Pancreas (tissue), 10 donors: Measurements from ENCODE around the gene METTL16. TPM values are rescaled to one million over a fixed set of nuclear protein-coding genes. Genes with fewer than 3 reads are reported as not detected.
A peak's percentile ranks its signal among the peaks of the same experiment; 100 is the strongest.

Experiments used
- ATAC-seq, 4 donors: fragments of 200-7000 bp; cut with Tn5 transposase; one replicate each; pipeline versions ENCODE4 v1.8.0 to v1.9.1; 2020; ENCODE audit warnings: mild to moderate bottlenecking in 4 of 4, moderate library complexity in 4 of 4
- DNase-seq, 6 donors: peaks; one replicate each; pipeline ENCODE4 v3.0.0-alpha.2; 2020
- FAIRE-seq: peaks from 2 replicates; lab custom pipeline; 2012; peaks lifted over from hg19 to GRCh38; lab: Jason Lieb, UNC
- H3K27ac ChIP-seq, 4 donors: fragments of 200-600 bp; sonication (generic); 1 replicate in 3 of 4; 2 replicates in 1 of 4; pipeline versions ENCODE4 v1.5.0 to v1.8.0; 2020
- H3K27me3 ChIP-seq, 4 donors: fragments of 200-600 bp; one replicate each; pipeline ENCODE4 v1.8.0; 2021
- H3K36me3 ChIP-seq, 3 donors: fragments of 200-600 bp; sonication (generic) in 1 of 3; one replicate each; pipeline versions ENCODE4 v1.5.0 to v1.8.0; 2020 to 2021
- H3K4me1 ChIP-seq, 3 donors: fragments of 200-600 bp; one replicate each; pipeline ENCODE4 v1.8.0; 2021
- H3K4me3 ChIP-seq, 4 donors: fragments of 200-600 bp; sonication (generic) in 2 of 4; one replicate each; pipeline versions ENCODE4 v1.5.0 to v1.8.0; 2020 to 2021
- H3K9me3 ChIP-seq, 4 donors: fragments of 200-600 bp; one replicate each; pipeline ENCODE4 v1.8.0; 2021
- CTCF ChIP-seq, 4 donors: fragments of 200-600 bp; sonication (generic) in 3 of 4; IDR thresholded peaks; one replicate each; pipeline versions ENCODE4 v1.5.0 to v1.8.0; 2021; ENCODE audit warnings: antibody characterized with exemption in 4 of 4
- WGBS, 2 donors: extraction: QIAGEN DNeasy Blood & Tissue Kit; methylation state at CpG; one replicate each; pipeline ENCODE4 v1.1.7; 2013; 5-methylcytosine and 5-hydroxymethylcytosine counted together
- intact Hi-C, 3 donors: fragments of 100-400 bp; cut with DNase I; formaldehyde crosslinking; loops; one replicate each; pipeline versions ENCODE4 v1.11.1 to v1.14.2; 2022
- polyA plus RNA-seq, 2 donors: library from polyadenylated mRNA; stranded (reverse); fragments of 200-250 nt; gene quantifications; one replicate each; pipeline ENCODE4 v1.2.3, GENCODE V29; 2013
- total RNA-seq, 6 donors: library from RNA; stranded (reverse); fragmentation: NEBNext Ultra II Directional in 4 of 6; extraction: Animal tissue kit (Norgen Biotek cat#: 25700) in 4 of 6; gene quantifications; one replicate each; pipeline versions ENCODE4 v1.2.1 to v1.2.4, GENCODE V29; 2021 to 2023
- donor health status: healthy with polysubstance abuse.
- donor health status: DM: no; HTN: no; CAD: no; lungs with moderate emphysema.
- donor health status: DM: no; HTN: no; CAD: no.
- donor health status: control.
- donor health status: control.
- donor health status: Bipolar disorder and iron deficiency.
- donor health status: DM: yes; HTN: yes; CAD: no.
- donor health status: DM: no; HTN: no; CAD: no.
- donor health status: DM: no; HTN: no; CAD: no.
- donor health status: DM: yes; HTN: yes; CAD: no.

METTL16 gene
- total and polyA plus RNA-seq, 8 donors, result 9.2 to 19.6 (median 14.4) TPM

- intact Hi-C loops, result no loop called here
- H3K4me1 ChIP-seq, result peaks cover 0 to 10% (median 0%) of the 10 kb centered on the region in 3 donors
- H3K27me3 ChIP-seq, result no peaks in the 10 kb centered on the region
- TF ChIP-seq CTCF (IDR thresholded peaks at IDR 0.05), result no peak
- peaks cover 0 to 12% (median 4%) of the 10 kb centered on the region in 3 donors for H3K36me3 ChIP-seq
- H3K27ac ChIP-seq, result peak overlapping the region; percentile 24 to 81 (median 62)
- H3K9me3 ChIP-seq, result no peaks in the 10 kb centered on the region
- no peak overlapping the region for H3K4me3 ChIP-seq
- DNase-seq (peak in 4 of 6 donors; percentile 57 to 82 (median 60)), FAIRE-seq (no peak), ATAC-seq (peak; percentile 81 to 87 (median 84))
- WGBS, 2 donors, result 35 to 43% methylated on average over 9 of the region's 9 CpGs
These were observed 75.8 kb downstream of the METTL16 start for GRCh38 chr17:2435862-2436261.

GRCh38 chr17:2435181-2435741 lies 76.4 kb downstream of the METTL16 start:
- Histone ChIP-seq H3K9me3 (no peaks in the 10 kb centered on the region), H3K36me3 (peaks cover 0 to 12% (median 4%) of the 10 kb centered on the region in 3 donors), H3K27me3 (no peaks in the 10 kb centered on the region), H3K4me3 (no peak overlapping the region), H3K4me1 (peaks cover 0 to 10% (median 0%) of the 10 kb centered on the region in 3 donors), H3K27ac (peak overlapping the region in 2 of 4 donors; percentile 67 to 81)
- no peak for FAIRE-seq
- 44 to 47% methylated on average over 9 of the region's 9 CpGs for WGBS, 2 donors
- ATAC-seq, result peak; percentile 3 to 53 (median 30)
- intact Hi-C loops, result no loop called here
- DNase-seq, result no peak
- no peak for TF ChIP-seq CTCF (IDR thresholded peaks at IDR 0.05)

GRCh38 chr17:2433696-2434095 lies 78.0 kb downstream of the METTL16 start:
- Histone ChIP-seq H3K27ac (no peak overlapping the region), H3K4me1 (peaks cover 0 to 10% (median 0%) of the 10 kb centered on the region in 3 donors), H3K9me3 (no peaks in the 10 kb centered on the region), H3K36me3 (peaks cover 0 to 12% (median 4%) of the 10 kb centered on the region in 3 donors), H3K4me3 (no peak overlapping the region), H3K27me3 (no peaks in the 10 kb centered on the region)
- WGBS, 2 donors, result 81 to 92% methylated on average over 11 of the region's 11 CpGs
- ATAC-seq, result no peak
- no peak for FAIRE-seq
- DNase-seq, result no peak
- intact Hi-C loops, result no loop called here
- no peak for TF ChIP-seq CTCF (IDR thresholded peaks at IDR 0.05)

- Histone ChIP-seq H3K4me1 (peaks cover 0 to 4% (median 3%) of the 10 kb centered on the region in 3 donors), H3K27ac (no peak overlapping the region), H3K27me3 (no peaks in the 10 kb centered on the region), H3K36me3 (no peaks in the 10 kb centered on the region), H3K9me3 (no peaks in the 10 kb centered on the region), H3K4me3 (no peak overlapping the region)
- intact Hi-C loops, result loop anchor here in 1 of 3 donors (10.0 kb wide), 1 partner anchor 53 kb away; no protein-coding TSS in a partner anchor
- ATAC-seq (no peak), DNase-seq (no peak), FAIRE-seq (no peak)
- WGBS, 2 donors, result 98 to 100% methylated on average over 1 of the region's 1 CpG
- TF ChIP-seq CTCF (IDR thresholded peaks at IDR 0.05), result no peak
These were observed 83.8 kb downstream of the METTL16 start for GRCh38 chr17:2427910-2428309.

DNA sequence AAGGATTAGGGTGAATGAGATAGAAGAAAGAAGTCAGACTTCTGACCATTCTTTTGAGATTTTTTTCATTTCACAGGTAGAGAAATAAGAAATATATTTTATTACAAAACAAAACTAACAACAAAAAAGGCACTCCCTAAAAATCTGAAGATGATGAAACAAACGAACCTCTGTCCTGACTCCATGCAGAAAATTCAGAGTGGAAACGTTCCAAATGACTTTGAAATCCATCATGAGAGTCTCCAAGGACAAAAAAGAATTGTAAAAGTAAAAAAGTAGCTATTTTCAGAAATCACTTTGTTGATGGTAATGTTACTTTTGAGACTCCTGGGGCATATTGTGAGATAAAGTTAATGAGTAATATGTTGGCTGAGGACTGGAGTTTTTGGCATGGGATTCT lies 84.5 kb downstream of the METTL16 start:
- no peak for ATAC-seq
- no peaks in the 10 kb centered on the region for H3K9me3 ChIP-seq
- H3K27me3 ChIP-seq, result no peaks in the 10 kb centered on the region
- WGBS, 2 donors, result 30 to 40% methylated on average over 2 of the region's 2 CpGs
- no peak for DNase-seq
- intact Hi-C loops, result loop anchor here in 1 of 3 donors (10.0 kb wide), 1 partner anchor 52 kb away; no protein-coding TSS in a partner anchor
- H3K36me3 ChIP-seq, result no peaks in the 10 kb centered on the region
- H3K27ac ChIP-seq, result no peak overlapping the region
- no peak overlapping the region for H3K4me3 ChIP-seq
- H3K4me1 ChIP-seq, result peaks cover 0 to 4% (median 3%) of the 10 kb centered on the region in 3 donors
- FAIRE-seq, result no peak
- TF ChIP-seq CTCF (IDR thresholded peaks at IDR 0.05), result no peak
